ENCODE measurements around the gene EEFSEC.

The EEFSEC gene

DNA sequence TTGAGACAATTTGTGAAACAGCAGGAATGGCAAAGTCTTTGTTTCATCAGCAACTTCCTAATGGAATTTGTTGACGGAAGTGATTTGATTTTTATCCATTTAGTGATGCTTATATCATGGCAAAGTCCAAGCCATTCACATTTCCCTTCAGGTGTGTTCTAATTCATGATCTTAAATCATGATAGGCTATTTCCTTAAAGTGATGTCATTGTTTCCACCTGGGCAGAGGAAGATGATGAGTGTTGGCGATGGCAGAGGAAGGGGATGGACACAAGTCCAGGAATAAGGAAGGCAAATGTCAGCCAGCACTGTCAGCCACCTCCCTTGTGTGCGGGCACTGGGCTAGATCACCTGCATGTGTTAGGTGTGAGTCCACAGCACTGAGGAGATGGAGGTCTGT, 49.9 kb downstream of the EEFSEC start:
- TF ChIP-seq POLR2A (IDR thresholded peaks at IDR 0.05; ENCODE audit: extremely low read depth, insufficient read length) (no peak), MYC (IDR thresholded peaks at IDR 0.05; ENCODE audit: low read depth, low read length) (no peak)
- TF ChIP-seq, protein P1, sequence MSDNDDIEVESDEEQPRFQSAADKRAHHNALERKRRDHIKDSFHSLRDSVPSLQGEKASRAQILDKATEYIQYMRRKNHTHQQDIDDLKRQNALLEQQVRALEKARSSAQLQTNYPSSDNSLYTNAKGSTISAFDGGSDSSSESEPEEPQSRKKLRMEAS (IDR thresholded peaks at IDR 0.05; ENCODE audit: low read depth, low read length) = no peak
- TF ChIP-seq, protein P2, sequence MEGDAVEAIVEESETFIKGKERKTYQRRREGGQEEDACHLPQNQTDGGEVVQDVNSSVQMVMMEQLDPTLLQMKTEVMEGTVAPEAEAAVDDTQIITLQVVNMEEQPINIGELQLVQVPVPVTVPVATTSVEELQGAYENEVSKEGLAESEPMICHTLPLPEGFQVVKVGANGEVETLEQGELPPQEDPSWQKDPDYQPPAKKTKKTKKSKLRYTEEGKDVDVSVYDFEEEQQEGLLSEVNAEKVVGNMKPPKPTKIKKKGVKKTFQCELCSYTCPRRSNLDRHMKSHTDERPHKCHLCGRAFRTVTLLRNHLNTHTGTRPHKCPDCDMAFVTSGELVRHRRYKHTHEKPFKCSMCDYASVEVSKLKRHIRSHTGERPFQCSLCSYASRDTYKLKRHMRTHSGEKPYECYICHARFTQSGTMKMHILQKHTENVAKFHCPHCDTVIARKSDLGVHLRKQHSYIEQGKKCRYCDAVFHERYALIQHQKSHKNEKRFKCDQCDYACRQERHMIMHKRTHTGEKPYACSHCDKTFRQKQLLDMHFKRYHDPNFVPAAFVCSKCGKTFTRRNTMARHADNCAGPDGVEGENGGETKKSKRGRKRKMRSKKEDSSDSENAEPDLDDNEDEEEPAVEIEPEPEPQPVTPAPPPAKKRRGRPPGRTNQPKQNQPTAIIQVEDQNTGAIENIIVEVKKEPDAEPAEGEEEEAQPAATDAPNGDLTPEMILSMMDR (IDR thresholded peaks at IDR 0.05; ENCODE audit: low read depth, low read length) = no peak
- DNase-seq (ENCODE audit: low read depth) = no peak
- H3K4me3 ChIP-seq (ENCODE audit: low read depth, low read length) = no peak overlapping the region

DNA sequence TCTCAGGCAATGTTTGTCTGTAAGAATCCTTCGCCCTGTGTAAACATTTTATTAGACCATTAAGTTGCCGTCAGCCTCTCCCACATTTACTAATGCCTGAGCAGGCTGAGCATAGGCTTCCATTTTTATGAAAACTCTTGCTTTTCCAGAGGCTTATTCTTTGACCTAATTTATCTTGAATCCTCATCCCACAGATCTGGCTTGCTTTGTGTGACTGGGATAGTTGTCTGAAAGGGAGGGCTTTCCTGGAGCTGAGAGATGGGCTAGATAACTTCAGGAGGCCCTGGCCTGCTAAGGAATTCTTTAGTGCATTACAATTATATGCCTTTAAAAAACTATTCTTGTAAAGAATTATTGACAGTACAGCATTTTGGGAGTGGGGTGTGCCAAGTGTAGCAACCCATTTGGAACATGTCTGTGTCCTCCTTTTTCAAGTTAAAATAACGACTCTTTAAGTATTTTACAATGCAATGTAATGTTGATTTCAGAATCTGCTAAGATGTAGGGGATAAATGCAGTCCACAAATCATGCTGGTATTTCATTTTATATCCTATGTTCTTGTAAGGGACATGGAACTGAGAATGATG, 52.4 kb downstream of the EEFSEC start:
- no peak for DNase-seq (ENCODE audit: low read depth)
- TF ChIP-seq, protein P2 (IDR thresholded peaks at IDR 0.05; ENCODE audit: low read depth, low read length) = no peak
- TF ChIP-seq, protein P1 (IDR thresholded peaks at IDR 0.05; ENCODE audit: low read depth, low read length) = no peak
- TF ChIP-seq MYC (IDR thresholded peaks at IDR 0.05; ENCODE audit: low read depth, low read length) (no peak), POLR2A (IDR thresholded peaks at IDR 0.05; ENCODE audit: extremely low read depth, insufficient read length) (no peak)

DNA sequence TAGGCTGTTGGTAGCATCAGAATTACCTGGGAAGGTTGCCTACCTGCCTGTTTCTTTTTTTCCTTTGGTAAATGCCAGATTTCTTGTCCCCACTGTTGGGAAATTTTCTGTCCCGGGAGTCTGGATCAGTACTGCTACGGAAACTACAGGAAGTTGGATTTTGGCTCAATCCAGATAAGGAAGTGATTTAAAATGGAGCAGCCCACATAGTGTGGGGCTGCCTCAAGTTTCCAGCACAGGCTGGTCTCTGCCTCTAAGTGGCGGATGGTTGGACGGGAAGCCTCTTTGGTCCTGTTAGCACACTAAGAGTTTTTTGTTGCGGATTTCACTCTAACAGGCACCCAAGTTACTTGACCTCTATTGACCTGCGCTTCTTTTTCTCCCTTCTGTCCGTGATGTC, 54.7 kb downstream of the EEFSEC start:
- DNase-seq (ENCODE audit: low read depth) = no peak
- H3K4me3 ChIP-seq (ENCODE audit: low read depth, low read length) = no peak overlapping the region
- TF ChIP-seq, protein P2 (IDR thresholded peaks at IDR 0.05; ENCODE audit: low read depth, low read length) = no peak
- TF ChIP-seq POLR2A (IDR thresholded peaks at IDR 0.05; ENCODE audit: extremely low read depth, insufficient read length) = no peak
- TF ChIP-seq, protein P1 (IDR thresholded peaks at IDR 0.05; ENCODE audit: low read depth, low read length) = no peak
- TF ChIP-seq MYC (IDR thresholded peaks at IDR 0.05; ENCODE audit: low read depth, low read length) = no peak

More for the DNA sequence above, 52.4 kb downstream of the EEFSEC start:
- H3K4me3 ChIP-seq (ENCODE audit: low read depth, low read length) = no peak overlapping the region

DNA sequence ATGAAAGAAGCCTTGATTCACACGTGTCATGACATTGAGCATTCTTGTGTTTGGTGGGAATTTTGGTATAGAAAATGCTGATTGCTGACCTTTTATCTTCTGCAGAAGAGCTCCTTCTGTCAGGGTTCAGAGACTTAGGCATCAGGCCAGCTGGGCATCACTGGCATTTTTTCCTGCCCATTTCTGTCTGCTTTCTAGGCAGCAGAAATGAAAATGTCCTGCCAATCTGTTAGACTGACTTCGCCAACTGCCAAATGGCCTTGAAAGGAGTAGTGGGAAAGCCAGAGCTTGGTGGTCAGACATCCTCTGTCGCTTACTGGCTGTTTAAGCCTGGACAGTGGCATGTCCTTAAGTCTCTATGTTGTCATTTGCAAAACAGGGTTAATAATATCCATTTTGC, 57.4 kb downstream of the EEFSEC start:
- TF ChIP-seq, protein P1 (IDR thresholded peaks at IDR 0.05; ENCODE audit: low read depth, low read length) = no peak
- TF ChIP-seq, protein P2 (IDR thresholded peaks at IDR 0.05; ENCODE audit: low read depth, low read length) = no peak
- no peak for TF ChIP-seq MYC (IDR thresholded peaks at IDR 0.05; ENCODE audit: low read depth, low read length)
- TF ChIP-seq POLR2A (IDR thresholded peaks at IDR 0.05; ENCODE audit: extremely low read depth, insufficient read length) = no peak
- no peak for DNase-seq (ENCODE audit: low read depth)
- no peak overlapping the region for H3K4me3 ChIP-seq (ENCODE audit: low read depth, low read length)

DNA sequence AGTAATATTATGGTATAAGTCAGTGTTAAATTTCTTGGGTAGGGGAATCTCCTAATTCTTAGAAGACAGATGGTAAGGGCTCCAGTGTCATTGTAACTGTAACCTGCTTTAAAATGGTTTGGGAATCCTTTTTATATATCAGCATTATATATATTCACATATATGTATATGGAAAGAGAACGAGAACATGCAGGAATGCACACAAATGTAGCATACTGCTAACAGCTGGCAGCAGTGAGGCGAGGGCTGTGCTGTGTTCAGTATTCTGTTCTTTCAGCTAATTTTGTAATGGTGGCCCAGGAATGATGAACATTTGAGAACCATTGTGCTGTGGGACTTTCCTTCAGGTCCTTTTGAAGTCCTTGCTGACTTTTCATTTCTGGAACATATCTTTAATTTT, 60.8 kb downstream of the EEFSEC start:
- TF ChIP-seq POLR2A (IDR thresholded peaks at IDR 0.05; ENCODE audit: extremely low read depth, insufficient read length) (no peak), MYC (IDR thresholded peaks at IDR 0.05; ENCODE audit: low read depth, low read length) (no peak)
- TF ChIP-seq, protein P2 (IDR thresholded peaks at IDR 0.05; ENCODE audit: low read depth, low read length) = no peak
- TF ChIP-seq, protein P1 (IDR thresholded peaks at IDR 0.05; ENCODE audit: low read depth, low read length) = no peak
- no peak overlapping the region for H3K4me3 ChIP-seq (ENCODE audit: low read depth, low read length)
- DNase-seq (ENCODE audit: low read depth) = no peak

Measured in NB4 (cell line).